Psoas muscle (tissue), 8 donors: ENCODE results near the gene JPH3. TPM values are rescaled to one million over a fixed set of nuclear protein-coding genes. Genes with fewer than 3 reads are reported as not detected.

Experiments
- ATAC-seq, 4 donors: fragments of 200-7000 bp; cut with Tn5 transposase; one replicate each; pipeline ENCODE4 v1.9.1; 2020; ENCODE audit warnings: moderate library complexity in 3 of 4, mild to moderate bottlenecking in 2 of 4
- DNase-seq, 2 donors: peaks; one replicate each; pipeline ENCODE4 v3.0.0-alpha.2; 2020
- H3K27ac ChIP-seq: fragments of 200-600 bp; one replicate; pipeline ENCODE4 v1.8.0; 2022
- H3K27me3 ChIP-seq, 3 donors: fragments of 200-600 bp in 1 of 3; one replicate each; pipeline versions ENCODE4 v1.6.1 to v1.8.0; 2013 to 2022; ENCODE audit warnings: low read length in 2 of 3, mild to moderate bottlenecking in 2 of 3, moderate library complexity in 1 of 3; ENCODE audit not compliant: insufficient read depth in 3 of 3
- H3K36me3 ChIP-seq, 2 donors: fragments of 200-600 bp in 1 of 2; one replicate each; pipeline versions ENCODE4 v1.6.1 to v1.8.0; 2013 to 2022; ENCODE audit warnings: low read depth in 1 of 2, mild to moderate bottlenecking in 1 of 2, moderate library complexity in 1 of 2; ENCODE audit not compliant: insufficient read depth in 1 of 2
- H3K4me1 ChIP-seq: fragments of 200-600 bp; one replicate; pipeline ENCODE4 v1.8.0; 2022
- H3K4me3 ChIP-seq: fragments of 200-600 bp; one replicate; pipeline ENCODE4 v1.8.0; 2022; ENCODE audit warnings: mild to moderate bottlenecking
- H3K9me3 ChIP-seq: fragments of 200-600 bp; one replicate; pipeline ENCODE4 v1.8.0; 2022
- CTCF ChIP-seq: fragments of 200-600 bp; IDR thresholded peaks from one replicate; pipeline ENCODE4 v1.8.0; 2022; ENCODE audit warnings: antibody characterized with exemption
- WGBS, 3 donors: extraction: QIAGEN DNeasy Blood & Tissue Kit; methylation state at CpG; one replicate each; pipeline versions ENCODE4 v1.1.6 to v1.1.7; 2013; 5-methylcytosine and 5-hydroxymethylcytosine counted together
- intact Hi-C, 2 donors: fragments of 100-400 bp; cut with DNase I; formaldehyde crosslinking; loops; one replicate each; pipeline versions ENCODE4 v1.11.0 to v1.14.2; 2022
- polyA plus RNA-seq, 3 donors: library from polyadenylated mRNA; stranded (reverse); fragments of 200-250 nt; gene quantifications; one replicate each; pipeline ENCODE4 v1.2.3, GENCODE V29; 2013
- total RNA-seq, 4 donors: library from RNA; stranded (reverse); fragmentation: NEBNext Ultra II Directional in 2 of 4; extraction: Animal tissue kit (Norgen Biotek cat#: 25700) in 2 of 4; gene quantifications; one replicate each; pipeline versions ENCODE4 v1.2.1 to v1.2.4, GENCODE V29; 2021 to 2023
- donor health status: healthy with polysubstance abuse.
- donor health status: DM: no; HTN: no; CAD: no; lungs with moderate emphysema.
- donor health status: Bipolar disorder and iron deficiency.
- donor health status: healthy.
- donor health status: DM: yes; HTN: yes; CAD: no.
- donor health status: DM: no; HTN: no; CAD: no.
- donor health status: DM: no; HTN: no; CAD: no.
- donor health status: DM: yes; HTN: yes; CAD: no.

JPH3 gene
- total and polyA plus RNA-seq, 7 donors: 0.03 to 0.13 (median 0.04) TPM; not detected in 2

- Histone ChIP-seq H3K36me3 (no peaks in the 10 kb centered on the region), H3K4me3 (no peak overlapping the region), H3K4me1 (no peaks in the 10 kb centered on the region), H3K27me3 (peaks cover 0 to 52% (median 10%) of the 10 kb centered on the region in 3 donors), H3K9me3 (no peaks in the 10 kb centered on the region), H3K27ac (no peak overlapping the region)
- intact Hi-C loops: no loop called here
- no peak for DNase-seq
- WGBS, 3 donors: 55 to 67% (median 63%) methylated on average over 14 to 16 of the region's 16 CpGs
- ATAC-seq: no peak
- TF ChIP-seq CTCF: no peak
These were observed 64.6 kb downstream of the JPH3 start for GRCh38 chr16:87666919-87667318.

GRCh38 chr16:87667443-87667842 lies 65.1 kb downstream of the JPH3 start:
- ATAC-seq: no peak
- Histone ChIP-seq H3K36me3 (no peaks in the 10 kb centered on the region), H3K27me3 (peaks cover 0 to 52% (median 10%) of the 10 kb centered on the region in 3 donors), H3K27ac (no peak overlapping the region), H3K4me3 (no peak overlapping the region), H3K9me3 (no peaks in the 10 kb centered on the region), H3K4me1 (no peaks in the 10 kb centered on the region)
- 76% methylated on average over 7 of the region's 7 CpGs for WGBS, 3 donors
- no peak for TF ChIP-seq CTCF
- DNase-seq: no peak
- intact Hi-C loops: no loop called here

GRCh38 chr16:87667946-87668345 lies 65.6 kb downstream of the JPH3 start:
- DNase-seq (no peak), ATAC-seq (no peak)
- peaks cover 0 to 50% (median 8%) of the 10 kb centered on the region in 3 donors for H3K27me3 ChIP-seq
- H3K27ac ChIP-seq: no peak overlapping the region
- H3K4me1 ChIP-seq: no peaks in the 10 kb centered on the region
- intact Hi-C loops: no loop called here
- H3K4me3 ChIP-seq: no peak overlapping the region
- 81 to 85% (median 82%) methylated on average over 19 of the region's 19 CpGs for WGBS, 3 donors
- no peak for TF ChIP-seq CTCF
- no peaks in the 10 kb centered on the region for H3K36me3 ChIP-seq
- H3K9me3 ChIP-seq: no peaks in the 10 kb centered on the region

GRCh38 chr16:87669672-87670071 lies 67.4 kb downstream of the JPH3 start:
- peaks cover 0 to 49% (median 6%) of the 10 kb centered on the region in 3 donors for H3K27me3 ChIP-seq
- no peak overlapping the region for H3K27ac ChIP-seq
- 50 to 65% (median 62%) methylated on average over 19 to 21 of the region's 21 CpGs for whole genome bisulfite sequencing, 3 donors
- intact Hi-C loops: no loop called here
- ATAC-seq (no peak), DNase-seq (no peak)
- no peak for TF ChIP-seq CTCF
- H3K36me3 ChIP-seq: no peaks in the 10 kb centered on the region
- no peaks in the 10 kb centered on the region for H3K4me1 ChIP-seq
- H3K9me3 ChIP-seq: no peaks in the 10 kb centered on the region
- H3K4me3 ChIP-seq: no peak overlapping the region

GRCh38 chr16:87671221-87671620 lies 68.9 kb downstream of the JPH3 start:
- no peak for DNase-seq
- peaks cover 0 to 47% (median 8%) of the 10 kb centered on the region in 3 donors for H3K27me3 ChIP-seq
- no peaks in the 10 kb centered on the region for H3K4me1 ChIP-seq
- H3K27ac ChIP-seq: no peak overlapping the region
- ATAC-seq: no peak
- WGBS, 3 donors: 83 to 91% (median 87%) methylated on average over 13 of the region's 13 CpGs
- TF ChIP-seq CTCF: no peak
- H3K36me3 ChIP-seq: no peaks in the 10 kb centered on the region
- intact Hi-C loops: no loop called here
- H3K9me3 ChIP-seq: no peaks in the 10 kb centered on the region
- H3K4me3 ChIP-seq: no peak overlapping the region
